ENCODE data around the gene TOMM20. TPM values are rescaled to one million over a fixed set of nuclear protein-coding genes. Genes with fewer than 3 reads are reported as not detected.

Gene TOMM20
- total and polyA plus RNA-seq, 4 donors: 60.6 to 115 (median 79.6) TPM

GRCh38 chr1:235142991-235143390 is 14.4 kb upstream of the TOMM20 start:
- Histone ChIP-seq H3K4me1 (ENCODE audit: control insufficient read depth in 5 of 5, insufficient read depth in 5 of 5, low read length in 5 of 5) (no peaks in the 10 kb centered on the region), H3K4me3 (no peak overlapping the region), H3K9ac (ENCODE audit: insufficient read depth in 1 of 2, low read length in 2 of 2) (no peak overlapping the region), H3K27me3 (ENCODE audit: control insufficient read depth in 3 of 3, insufficient read depth in 3 of 3, low read length in 2 of 3) (no peaks in the 10 kb centered on the region), H3K9me3 (ENCODE audit: control insufficient read depth in 4 of 4, insufficient read depth in 3 of 4, low read length in 3 of 4) (no peaks in the 10 kb centered on the region), H3K27ac (ENCODE audit: low read depth in 1 of 2, low read length in 1 of 2) (no peak overlapping the region), H3K36me3 (ENCODE audit: control insufficient read depth in 4 of 4, insufficient read depth in 4 of 4, low read length in 4 of 4) (peaks cover 16 to 35% (median 23%) of the 10 kb centered on the region in 4 donors)
- WGBS, 2 donors: 86 to 97% methylated on average over 4 of the region's 4 CpGs
- no peak for ATAC-seq (ENCODE audit: insufficient read depth, low FRiP score)
- TF ChIP-seq CTCF (IDR thresholded peaks at IDR 0.05; ENCODE audit: control extremely low read depth, extremely low read depth): no peak
- no peak for DNase-seq

- H3K4me1 ChIP-seq (ENCODE audit: control insufficient read depth in 5 of 5, insufficient read depth in 5 of 5, low read length in 5 of 5): no peaks in the 10 kb centered on the region
- no peaks in the 10 kb centered on the region for H3K27me3 ChIP-seq (ENCODE audit: control insufficient read depth in 3 of 3, insufficient read depth in 3 of 3, low read length in 2 of 3)
- no peak for ATAC-seq (ENCODE audit: insufficient read depth, low FRiP score)
- DNase-seq: no peak
- 95 to 96% methylated on average over 5 of the region's 5 CpGs for WGBS, 2 donors
- no peak overlapping the region for H3K9ac ChIP-seq (ENCODE audit: insufficient read depth in 1 of 2, low read length in 2 of 2)
- H3K36me3 ChIP-seq (ENCODE audit: control insufficient read depth in 4 of 4, insufficient read depth in 4 of 4, low read length in 4 of 4): peaks cover 13 to 39% (median 29%) of the 10 kb centered on the region in 4 donors
- H3K4me3 ChIP-seq: no peak overlapping the region
- H3K9me3 ChIP-seq (ENCODE audit: control insufficient read depth in 4 of 4, insufficient read depth in 3 of 4, low read length in 3 of 4): no peaks in the 10 kb centered on the region
- H3K27ac ChIP-seq (ENCODE audit: low read depth in 1 of 2, low read length in 1 of 2): no peak overlapping the region
- TF ChIP-seq CTCF (IDR thresholded peaks at IDR 0.05; ENCODE audit: control extremely low read depth, extremely low read depth): no peak
Measured at GRCh38 chr1:235139315-235139714, 10.7 kb upstream of the TOMM20 start.

- Histone ChIP-seq H3K36me3 (ENCODE audit: control insufficient read depth in 4 of 4, insufficient read depth in 4 of 4, low read length in 4 of 4) (peaks cover 13 to 41% (median 34%) of the 10 kb centered on the region in 4 donors), H3K9ac (ENCODE audit: insufficient read depth in 1 of 2, low read length in 2 of 2) (no peak overlapping the region), H3K27me3 (ENCODE audit: control insufficient read depth in 3 of 3, insufficient read depth in 3 of 3, low read length in 2 of 3) (no peaks in the 10 kb centered on the region), H3K4me3 (no peak overlapping the region), H3K4me1 (ENCODE audit: control insufficient read depth in 5 of 5, insufficient read depth in 5 of 5, low read length in 5 of 5) (no peaks in the 10 kb centered on the region), H3K9me3 (ENCODE audit: control insufficient read depth in 4 of 4, insufficient read depth in 3 of 4, low read length in 3 of 4) (no peaks in the 10 kb centered on the region), H3K27ac (ENCODE audit: low read depth in 1 of 2, low read length in 1 of 2) (no peak overlapping the region)
- no peak for ATAC-seq (ENCODE audit: insufficient read depth, low FRiP score)
- WGBS, 2 donors: 86 to 94% methylated on average over 2 of the region's 2 CpGs
- DNase-seq: no peak
- no peak for TF ChIP-seq CTCF (IDR thresholded peaks at IDR 0.05; ENCODE audit: control extremely low read depth, extremely low read depth)
Measured at GRCh38 chr1:235138821-235139220, 10.2 kb upstream of the TOMM20 start.

GRCh38 chr1:235136111-235136510 is 7.5 kb upstream of the TOMM20 start:
- Histone ChIP-seq H3K27me3 (ENCODE audit: control insufficient read depth in 3 of 3, insufficient read depth in 3 of 3, low read length in 2 of 3) (no peaks in the 10 kb centered on the region), H3K9me3 (ENCODE audit: control insufficient read depth in 4 of 4, insufficient read depth in 3 of 4, low read length in 3 of 4) (no peaks in the 10 kb centered on the region), H3K9ac (ENCODE audit: insufficient read depth in 1 of 2, low read length in 2 of 2) (no peak overlapping the region), H3K36me3 (ENCODE audit: control insufficient read depth in 4 of 4, insufficient read depth in 4 of 4, low read length in 4 of 4) (peaks cover 13 to 44% (median 33%) of the 10 kb centered on the region in 4 donors), H3K4me3 (no peak overlapping the region), H3K27ac (ENCODE audit: low read depth in 1 of 2, low read length in 1 of 2) (no peak overlapping the region), H3K4me1 (ENCODE audit: control insufficient read depth in 5 of 5, insufficient read depth in 5 of 5, low read length in 5 of 5) (no peaks in the 10 kb centered on the region)
- DNase-seq: no peak
- no peak for TF ChIP-seq CTCF (IDR thresholded peaks at IDR 0.05; ENCODE audit: control extremely low read depth, extremely low read depth)
- WGBS, 2 donors: 66 to 81% methylated on average over 4 of the region's 4 CpGs
- no peak for ATAC-seq (ENCODE audit: insufficient read depth, low FRiP score)
